GM19395 (cell line): Measurements from ENCODE around the gene SSUH2.
A peak's percentile ranks its signal among the peaks of the same experiment; 100 is the strongest.

Experiments
- ATAC-seq: cut with Tn5 transposase; IDR thresholded peaks from one replicate; pipeline ENCODE4 v1.9.1; 2021; ENCODE audit warnings: mild to moderate bottlenecking, moderate library complexity; ENCODE audit not compliant: unreplicated experiment

Gene SSUH2

DNA sequence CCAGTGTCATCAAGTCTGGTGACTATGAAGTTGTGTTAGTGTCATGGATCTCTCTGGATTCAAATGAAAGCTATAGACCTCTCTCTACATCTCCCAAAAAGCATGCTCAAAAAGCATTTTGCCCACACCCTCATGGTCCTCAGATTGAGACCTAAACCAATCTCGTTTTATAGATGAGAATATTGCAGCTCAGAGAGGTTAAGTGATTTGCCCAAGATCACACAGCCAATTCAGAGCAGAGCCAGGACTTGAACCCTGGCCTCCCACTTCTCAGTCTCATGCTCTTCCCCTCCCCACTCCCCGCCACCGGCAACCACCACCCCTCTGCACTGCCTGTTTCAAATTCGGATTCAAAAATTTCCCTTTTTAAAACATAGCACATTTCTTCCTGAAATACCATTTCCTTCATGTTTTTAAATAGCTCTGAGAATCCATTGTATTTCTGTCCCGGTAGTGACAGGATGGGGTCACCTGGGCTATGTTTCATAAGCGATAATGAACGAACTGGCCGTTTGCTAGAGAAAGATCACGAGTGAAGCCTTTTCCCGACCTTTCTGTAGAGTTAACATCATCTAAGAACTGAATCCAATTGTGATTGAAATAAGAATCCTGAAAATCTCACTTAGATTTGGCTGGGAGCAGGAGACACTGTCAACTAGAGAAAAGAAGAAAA is 769 bp downstream of the SSUH2 start:
- ATAC-seq: no peak

DNA sequence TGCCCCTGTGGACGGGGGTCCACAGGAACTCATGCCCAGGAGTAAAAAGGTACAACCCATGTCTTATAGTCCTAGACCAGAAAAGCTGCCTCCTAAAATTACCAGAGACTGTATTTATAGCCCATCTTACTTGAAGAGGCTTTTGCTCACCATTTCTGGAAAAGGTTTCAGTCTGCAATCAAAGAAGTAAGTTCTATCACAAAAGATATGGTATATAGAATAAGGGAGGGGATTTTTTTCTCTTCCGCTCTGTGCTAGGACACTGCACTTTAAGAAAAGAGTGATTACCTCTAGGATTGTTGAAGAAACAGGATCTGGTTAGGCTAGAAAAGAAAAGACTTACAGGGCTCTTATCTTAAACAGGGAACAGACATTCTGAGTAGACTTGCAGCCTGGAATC is 2.6 kb downstream of the SSUH2 start:
- no peak for ATAC-seq

DNA sequence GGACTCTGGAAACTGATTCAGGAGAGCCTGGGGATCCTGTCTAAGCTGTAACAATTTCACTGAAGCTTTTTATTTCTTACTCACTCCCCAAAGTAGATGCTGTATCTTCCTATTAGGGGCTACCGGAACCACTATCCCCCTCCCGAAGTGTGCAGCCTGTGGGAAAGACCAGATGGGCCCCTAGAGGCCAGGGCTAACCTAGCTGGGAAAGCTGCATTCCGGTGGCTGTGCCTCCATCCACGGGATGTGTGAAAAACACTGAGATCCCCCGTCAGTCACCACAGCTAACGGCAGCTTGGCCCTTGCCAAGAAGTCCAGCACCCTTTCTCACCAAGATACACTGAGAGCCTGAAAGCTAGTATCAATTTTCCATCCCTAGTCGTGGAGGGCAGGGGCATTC is 3.1 kb downstream of the SSUH2 start:
- ATAC-seq: no peak

DNA sequence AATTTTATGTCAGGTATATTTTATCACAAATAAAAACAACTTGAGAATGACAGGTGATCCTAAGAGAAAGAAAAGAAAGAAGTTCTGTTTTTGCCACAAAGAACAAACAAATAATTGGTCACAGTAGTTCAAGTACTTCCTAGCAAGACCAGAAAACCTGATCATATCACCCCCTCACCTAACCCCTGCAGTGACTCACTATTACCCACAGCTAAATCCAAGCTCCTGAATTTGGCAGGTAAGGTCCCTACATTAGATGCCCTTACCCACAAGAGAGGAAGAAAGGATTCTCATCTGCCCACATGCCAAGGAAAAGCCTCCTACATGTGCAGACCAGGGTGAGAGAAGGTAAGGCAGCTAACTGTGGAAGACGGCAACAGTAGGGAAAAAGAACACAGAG is 4.4 kb downstream of the SSUH2 start:
- no peak for ATAC-seq

DNA sequence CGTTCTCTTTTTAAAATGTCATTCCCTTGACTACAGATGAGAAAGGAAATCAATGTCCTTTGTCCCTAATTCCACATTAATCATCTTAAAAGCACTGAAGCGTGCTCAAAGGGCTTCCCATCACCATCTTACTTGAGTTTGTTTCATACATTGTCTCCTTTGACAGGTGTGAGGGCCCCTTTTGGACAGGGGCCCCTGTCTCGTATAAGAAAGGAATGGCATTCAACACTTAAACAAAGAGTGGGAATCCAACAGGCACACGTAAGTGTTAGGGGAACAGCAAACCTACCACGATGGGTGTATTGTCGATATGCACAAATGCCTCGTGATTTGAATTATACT is 5.0 kb downstream of the SSUH2 start:
- ATAC-seq: no peak

DNA sequence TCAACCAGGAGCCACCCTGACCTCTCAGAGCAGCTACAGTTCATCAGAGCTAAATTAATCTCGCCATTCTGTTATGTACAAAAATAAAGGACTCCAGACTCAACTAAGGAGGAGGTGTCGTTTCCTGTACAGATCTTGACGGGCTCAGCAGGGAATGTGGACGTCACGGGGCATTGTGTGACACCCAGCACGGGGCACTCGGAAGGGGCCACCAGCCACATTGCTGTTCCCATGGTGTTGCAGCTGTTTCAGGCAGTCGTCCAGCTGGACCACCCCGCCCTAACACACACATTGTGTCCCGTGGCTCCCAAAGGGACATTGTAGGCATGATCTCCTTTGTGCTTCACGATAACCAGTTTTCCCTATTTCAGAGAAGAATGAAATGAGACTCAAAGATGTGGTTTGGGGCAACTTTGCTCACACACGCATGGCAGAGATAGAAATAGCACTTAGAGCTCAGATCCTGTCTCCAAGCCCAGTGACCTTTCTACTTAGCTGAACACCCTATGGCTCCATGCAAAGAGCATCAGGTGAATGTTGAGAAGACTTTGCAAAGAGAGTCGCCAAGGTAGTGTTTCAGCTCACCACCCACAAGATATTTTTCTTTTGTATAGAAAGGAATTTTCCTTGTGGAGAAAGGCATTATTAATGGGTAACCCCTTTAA is 5.5 kb downstream of the SSUH2 start:
- no peak for ATAC-seq

DNA sequence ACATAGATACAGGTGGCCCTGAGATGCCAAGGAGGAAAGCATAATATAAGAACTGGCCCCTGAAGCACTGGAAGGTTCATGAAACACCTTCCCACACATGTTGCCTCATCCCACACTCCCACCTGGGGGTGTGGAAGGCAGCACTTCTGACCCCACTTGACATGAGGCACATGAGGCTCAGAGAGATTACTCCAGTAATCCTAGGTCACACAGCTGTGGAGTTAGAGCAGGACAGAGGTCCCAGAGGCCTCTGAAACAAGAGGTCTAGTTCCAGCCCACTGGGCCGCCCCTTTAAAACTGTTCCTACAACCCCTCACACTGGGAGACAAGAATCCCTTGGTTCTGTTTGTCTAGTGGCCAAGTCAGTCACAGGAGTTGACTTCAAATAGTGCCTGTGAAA is 7.2 kb downstream of the SSUH2 start:
- no peak for ATAC-seq

DNA sequence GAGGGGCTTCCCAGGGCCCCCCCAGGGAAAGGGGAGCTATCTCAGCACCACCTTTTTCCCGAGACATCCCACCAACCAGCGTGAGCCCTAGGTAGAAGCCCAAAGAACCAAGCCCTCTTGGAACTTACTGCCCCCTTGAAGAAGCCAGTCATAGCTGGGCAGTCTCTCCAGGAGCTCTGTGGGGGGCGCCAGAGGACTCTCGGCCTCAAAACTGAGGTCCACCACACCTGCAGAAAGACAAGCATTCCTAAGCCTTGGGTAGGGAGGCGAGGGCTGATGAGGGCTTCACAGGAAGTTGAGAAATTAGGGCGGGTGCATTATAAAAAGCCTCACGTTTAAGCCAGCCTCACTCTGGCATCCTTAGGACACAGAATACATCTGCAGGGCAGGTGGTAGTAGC is 9.0 kb downstream of the SSUH2 start:
- no peak for ATAC-seq

DNA sequence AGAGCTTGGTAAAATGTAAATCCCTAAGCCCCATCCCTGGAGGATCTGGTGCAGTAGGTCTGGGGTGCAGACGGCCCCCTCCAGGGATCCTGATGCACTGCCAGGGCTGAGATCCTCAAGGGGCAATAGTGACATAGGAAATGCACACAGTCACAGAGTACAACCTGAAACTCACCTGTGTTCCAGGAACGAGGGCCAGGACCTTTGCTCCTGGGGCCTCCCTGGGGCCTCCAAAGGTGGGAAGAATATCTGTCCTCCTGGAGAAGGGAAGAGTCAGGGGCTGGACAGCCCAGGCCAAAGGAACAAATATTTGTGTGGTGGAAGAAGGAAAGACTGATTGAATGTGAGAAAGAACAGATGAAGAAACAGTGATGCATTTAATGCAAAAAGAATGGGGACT is 9.5 kb downstream of the SSUH2 start:
- no peak for ATAC-seq

DNA sequence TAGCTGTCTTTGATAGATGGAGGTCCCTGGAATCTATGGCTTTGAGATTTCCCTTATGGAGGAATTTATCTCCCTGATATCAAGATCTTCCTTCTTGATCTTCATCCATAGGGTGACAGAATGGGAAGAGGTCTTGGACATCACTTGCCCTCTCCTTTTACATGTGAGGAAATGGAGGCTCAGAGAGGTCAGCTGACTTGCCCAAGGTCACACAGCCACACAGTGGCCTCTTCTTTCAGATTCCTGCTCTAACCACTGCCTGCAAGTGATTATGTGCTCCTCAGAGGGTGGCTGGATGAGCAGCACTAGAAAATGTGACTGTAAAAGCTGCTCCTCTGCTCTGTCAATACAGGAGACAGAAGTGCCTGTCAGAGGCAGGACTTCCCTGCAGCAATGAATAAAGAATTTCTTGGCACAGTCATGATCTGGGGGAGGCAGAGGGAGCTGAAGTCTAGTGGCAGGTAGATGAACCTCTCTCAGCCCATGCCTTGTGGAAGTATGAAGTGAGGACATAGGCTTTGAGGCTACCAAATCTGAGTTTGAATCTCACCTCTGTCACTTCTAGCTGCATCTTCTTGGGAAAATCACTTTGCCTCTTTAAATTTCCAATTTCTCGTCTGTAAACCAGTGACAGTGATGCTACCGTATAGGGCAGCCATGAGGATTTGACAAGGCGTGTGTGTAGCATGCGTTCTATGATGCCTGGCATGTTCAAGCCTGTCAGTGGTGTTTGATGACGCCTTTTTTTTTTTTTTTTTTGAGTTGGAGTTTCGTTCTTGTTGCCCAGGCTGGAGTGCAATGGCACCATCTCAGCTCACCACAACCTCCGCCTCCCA is 12.0 kb downstream of the SSUH2 start:
- ATAC-seq: no peak

DNA sequence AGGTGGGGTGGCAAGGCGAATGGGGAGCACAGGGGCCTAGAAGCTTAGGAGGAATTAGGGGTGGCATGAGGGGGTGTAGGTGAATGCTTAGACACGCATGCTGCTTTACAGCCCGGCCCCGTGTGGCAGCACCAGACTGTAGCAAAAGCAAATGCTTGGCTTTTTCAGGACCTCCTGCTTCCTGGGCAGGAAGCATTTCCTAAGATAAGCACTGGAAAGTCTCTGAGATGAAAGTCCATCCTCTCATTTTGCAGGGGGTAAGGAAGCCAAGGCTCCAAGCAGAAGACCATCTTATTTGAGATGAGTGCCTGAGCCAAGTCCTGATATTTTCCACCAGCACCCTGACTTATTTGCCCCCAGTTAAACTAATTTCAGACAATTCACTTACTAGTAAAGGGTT is 12.9 kb downstream of the SSUH2 start:
- no peak for ATAC-seq

DNA sequence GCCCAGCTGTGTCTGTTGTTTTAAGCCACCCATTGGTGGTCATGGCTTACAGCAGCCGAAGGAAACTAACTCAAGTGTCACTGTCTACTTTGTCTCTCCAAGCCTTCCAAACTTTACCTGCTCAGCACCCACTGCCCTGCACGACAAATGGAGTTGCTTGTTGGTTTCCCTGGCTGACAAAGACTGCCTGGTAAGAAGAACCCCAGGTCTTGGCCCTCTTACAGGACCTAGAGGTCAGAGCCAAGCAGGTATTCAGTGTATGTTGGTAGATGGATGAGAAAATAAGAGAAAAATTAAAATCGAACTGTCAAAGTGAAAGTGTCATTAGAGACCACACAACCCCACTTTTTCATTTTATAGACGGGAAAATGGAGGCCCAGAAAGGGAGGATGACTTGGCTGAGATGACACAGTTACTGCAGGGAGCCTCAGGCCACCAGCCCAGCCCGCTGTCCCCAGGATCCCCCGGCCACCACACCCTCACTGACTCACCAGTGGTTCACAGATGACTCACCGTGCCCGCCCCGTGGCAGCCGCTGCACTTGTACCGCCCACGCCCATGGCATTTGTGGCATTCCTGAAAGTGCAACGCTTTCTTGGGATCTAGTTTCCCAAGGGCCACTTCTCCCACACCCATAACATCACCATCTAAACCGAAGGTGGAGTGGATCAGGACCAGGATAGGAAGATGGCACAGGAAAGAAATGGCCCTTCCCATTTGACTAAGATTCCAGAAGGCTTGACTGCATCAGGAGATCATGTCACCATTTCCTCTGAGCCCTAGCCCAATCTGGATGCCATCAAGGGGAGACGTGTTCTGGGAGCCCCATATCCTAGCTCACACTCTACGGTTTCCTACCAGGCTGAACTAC is 15.2 kb downstream of the SSUH2 start:
- ATAC-seq: no peak

DNA sequence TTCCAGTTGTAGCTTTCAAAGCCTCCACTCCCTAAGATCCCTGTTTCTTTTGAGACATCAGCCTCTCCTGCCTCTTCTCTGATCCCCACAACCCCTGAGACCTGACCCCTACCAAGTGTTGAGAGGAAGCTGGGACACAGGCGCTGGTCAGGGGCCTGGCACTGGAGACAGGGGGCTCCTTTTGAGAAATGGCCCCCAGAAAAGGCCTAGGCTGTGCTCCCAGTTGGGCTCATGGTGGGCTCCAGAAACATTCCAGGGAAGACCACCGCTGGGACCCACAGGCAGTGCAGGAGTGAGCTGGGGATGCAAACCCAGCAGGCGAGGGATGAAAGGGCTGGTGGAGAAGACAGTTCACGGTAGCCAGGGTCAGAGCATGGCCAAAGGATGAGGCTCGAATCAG is 16.6 kb downstream of the SSUH2 start:
- ATAC-seq: no peak

DNA sequence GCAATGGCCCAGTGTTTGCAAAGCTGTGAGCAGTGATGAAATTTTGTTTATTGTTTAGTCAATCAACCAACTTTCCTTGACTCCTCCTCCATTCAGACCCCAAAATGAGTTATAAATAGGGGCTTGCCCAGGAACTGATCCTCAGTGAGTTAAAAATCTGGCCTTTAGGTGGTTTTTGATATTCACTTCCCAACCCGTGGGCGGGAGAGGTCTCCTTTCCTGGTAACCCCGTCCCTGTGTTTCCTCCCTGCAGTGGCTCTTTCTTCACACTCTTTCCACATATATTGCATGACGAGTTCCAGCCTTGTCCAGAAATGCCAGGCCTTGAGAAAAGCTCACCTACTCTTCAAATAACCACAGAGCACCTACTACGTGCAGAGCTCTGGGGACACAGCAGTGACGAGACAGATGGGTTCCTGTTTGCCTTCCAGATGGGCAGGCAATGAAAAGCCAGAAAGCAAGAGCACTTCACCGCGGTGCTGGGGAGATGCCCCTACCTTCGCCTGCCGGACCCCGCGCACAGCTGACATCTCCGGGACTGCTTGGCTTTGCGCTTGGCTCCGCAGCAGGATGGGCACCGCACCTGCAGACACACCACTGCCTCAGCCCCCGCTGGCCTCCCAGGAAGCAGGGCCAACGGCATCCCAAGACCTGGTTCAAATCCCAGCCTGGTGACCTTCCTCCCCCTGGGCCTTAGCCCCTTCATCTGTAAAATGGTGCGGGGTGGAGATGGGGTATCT is 17.2 kb downstream of the SSUH2 start:
- no peak for ATAC-seq

DNA sequence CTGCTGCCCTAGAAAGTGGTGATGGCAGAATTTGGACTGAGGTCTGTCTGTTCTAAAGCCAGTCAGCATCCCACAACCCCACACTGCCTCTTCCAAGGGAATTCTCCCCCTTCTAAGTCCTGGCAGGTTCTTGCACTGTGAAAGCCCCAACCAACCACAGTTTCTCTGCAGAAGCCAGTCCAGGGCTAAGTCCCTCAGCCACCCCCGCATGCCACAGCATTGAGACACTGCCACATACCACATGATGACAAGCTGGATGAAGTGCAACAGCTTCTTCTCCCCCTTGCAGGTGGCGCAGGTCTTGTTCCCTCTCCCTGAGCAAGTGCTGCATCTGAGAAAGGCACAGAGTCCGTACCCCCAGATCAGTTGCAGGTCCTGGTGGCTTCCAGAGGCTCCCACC is 18.6 kb downstream of the SSUH2 start:
- no peak for ATAC-seq

DNA sequence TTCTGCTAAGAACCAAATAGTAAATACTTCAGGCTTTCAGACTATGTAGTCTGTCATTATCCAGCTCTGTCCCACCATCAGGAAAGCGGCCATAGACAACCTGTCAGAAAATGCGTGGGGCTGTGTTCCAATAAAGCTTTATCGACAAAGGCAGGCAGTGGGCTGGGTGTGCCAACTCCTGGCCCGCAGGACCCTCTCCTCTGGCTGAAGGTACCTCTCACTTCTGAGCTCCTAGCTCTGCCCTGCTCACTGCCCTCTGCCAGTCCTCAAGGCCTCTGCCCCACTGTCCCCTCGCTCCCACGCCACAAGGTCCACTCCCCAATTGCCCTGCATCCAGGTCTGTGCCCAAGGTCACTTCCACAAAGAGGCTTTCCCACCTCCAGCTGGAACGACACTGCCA is 20.0 kb downstream of the SSUH2 start:
- ATAC-seq: no peak

DNA sequence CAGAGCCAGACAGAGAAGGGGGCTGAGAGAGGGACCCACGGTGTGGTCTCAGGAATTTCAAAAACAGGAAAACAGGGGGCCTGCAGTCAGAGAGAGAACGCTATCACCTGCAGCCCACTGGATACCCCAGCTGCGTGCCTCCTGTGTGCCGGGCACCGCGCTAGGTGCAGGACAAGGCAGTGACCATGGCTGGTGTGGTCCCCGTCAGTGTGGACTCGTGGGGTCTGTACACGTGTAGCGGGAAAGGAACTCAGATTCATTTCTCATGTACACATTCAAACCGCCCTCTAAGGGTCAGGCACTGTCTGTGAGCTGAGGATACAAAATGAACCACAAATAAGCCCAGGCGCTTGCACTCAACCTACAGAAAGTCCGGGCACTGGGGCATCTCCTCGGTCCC is 20.9 kb downstream of the SSUH2 start:
- no peak for ATAC-seq

DNA sequence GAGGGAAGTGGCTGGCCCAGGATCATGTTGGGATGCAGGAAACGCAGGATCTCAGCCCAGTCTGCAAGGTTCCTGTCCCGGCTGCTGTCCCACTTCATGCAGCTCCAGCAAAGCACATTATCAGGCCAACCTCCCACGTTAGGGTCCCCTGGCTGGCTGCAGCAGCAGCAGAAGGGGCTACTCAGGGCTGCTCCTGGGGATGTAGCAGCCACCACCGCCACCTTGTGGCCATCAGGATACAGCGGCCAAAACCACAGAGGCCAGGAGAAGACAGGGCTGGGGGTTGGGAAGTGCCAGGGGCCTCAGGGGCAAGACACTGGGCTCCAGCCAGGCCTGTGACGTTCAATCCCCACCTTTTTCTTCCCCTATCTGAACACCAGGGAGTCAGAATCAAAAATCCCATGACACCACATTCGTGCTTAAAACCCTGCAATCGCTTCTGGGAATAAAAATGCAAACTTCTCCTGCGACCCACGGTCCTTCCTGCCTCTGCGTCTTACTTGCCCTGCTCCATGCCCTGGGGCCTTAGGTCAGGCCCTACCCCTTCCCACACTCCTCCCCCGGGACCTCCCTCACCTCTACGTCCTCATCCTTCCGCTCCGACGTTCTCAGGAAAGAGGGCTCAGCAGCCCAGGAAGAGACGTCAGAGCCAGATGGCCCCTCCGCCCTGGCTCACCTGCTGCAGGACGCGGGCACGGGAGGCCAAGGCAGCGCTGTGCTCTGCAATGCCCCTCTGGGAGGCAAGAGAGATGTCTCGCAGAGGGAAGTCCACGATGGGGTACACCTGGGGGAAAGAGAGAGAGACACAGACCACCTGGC is 21.5 kb downstream of the SSUH2 start:
- ATAC-seq: peak; percentile 95

DNA sequence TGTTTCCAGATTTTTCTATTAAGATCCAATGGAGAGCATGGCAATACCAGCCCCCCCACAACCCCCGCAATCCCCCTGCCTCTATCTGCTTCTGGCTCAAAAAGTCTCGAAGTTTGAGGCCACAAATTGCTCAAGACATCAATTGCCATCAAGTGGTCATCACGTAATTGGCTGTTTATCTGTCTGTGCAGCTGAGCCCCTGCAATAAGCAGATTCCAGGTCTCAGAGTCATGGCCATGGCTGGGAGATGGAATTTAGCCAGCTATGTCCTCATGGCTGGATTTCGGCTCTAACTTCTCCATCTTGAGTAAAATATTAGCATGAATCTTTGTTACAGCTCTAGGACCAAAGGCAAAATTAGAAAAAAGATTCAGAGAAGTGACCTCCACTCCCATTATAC is 22.7 kb downstream of the SSUH2 start:
- no peak for ATAC-seq

DNA sequence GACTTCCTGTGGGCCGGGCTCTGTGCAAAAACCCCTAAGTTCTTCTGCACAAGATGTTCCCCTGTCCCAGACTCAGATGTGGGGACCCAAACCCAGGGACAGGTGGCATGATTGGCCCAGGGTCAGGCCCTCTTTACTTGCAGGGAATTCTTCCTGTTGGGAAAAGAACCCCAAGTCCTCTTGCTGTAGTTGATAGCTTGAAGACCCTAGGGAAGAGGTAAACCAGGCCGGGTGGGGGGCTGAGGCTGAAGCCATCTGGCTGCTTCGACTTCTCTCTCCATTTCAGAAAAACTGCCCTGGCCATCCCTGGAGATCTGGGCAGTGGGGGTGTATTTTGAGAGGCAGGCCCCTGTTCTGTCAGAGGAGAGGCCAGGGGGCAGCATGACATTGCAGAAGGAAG is 23.5 kb downstream of the SSUH2 start:
- no peak for ATAC-seq
